ENCODE measurements around the gene CADM4. TPM values are rescaled to one million over a fixed set of nuclear protein-coding genes. Genes with fewer than 3 reads are reported as not detected.

CADM4 gene
- total and polyA plus RNA-seq, 9 of the 15 experiments (the other 6 are each of a cell fraction or from before 2014, with no cell fraction given), result 0.03 to 4.6 (median 1.3) TPM

GRCh38 chr19:43673637-43674036 lies 34.0 kb upstream of the CADM4 start:
- WGBS (ENCODE audit: insufficient coverage, low coverage, missing lambda C conversion rate), result 5% methylated on average over 3 of the region's 3 CpGs
- intact Hi-C loops (cut with micrococcal nuclease), result no loop called here
- ChIA-PET POLR2A (interaction anchor here (0.6 to 0.8 kb wide), 2 partner anchors 15 to 213 kb away, joined by 3 to 8 read pairs; no protein-coding TSS in a partner anchor), CTCF (ENCODE audit: low intra/inter-chr PET ratio) (no interaction called here)
- no peak overlapping the region for H3K27ac ChIP-seq (ENCODE audit: extremely low read depth, low read depth, low read length)
- H3K9me1 ChIP-seq (ENCODE audit: control insufficient read depth, insufficient read depth, low read length), result no peaks in the 10 kb centered on the region
- no peak overlapping the region for H2AFZ ChIP-seq (ENCODE audit: low read depth, low read length)
- no peak overlapping the region for H3K4me2 ChIP-seq (ENCODE audit: insufficient read depth, low read length)
- H3K9ac ChIP-seq (ENCODE audit: insufficient read depth in 1 of 2, low read depth in 2 of 2, low read length in 2 of 2), result no peak overlapping the region
- in situ Hi-C loops (cut with MboI), result no loop called here
- no peaks in the 10 kb centered on the region for H3K9me3 ChIP-seq (replicated peaks; ENCODE audit: control insufficient read depth, insufficient read depth, low read depth, low read length)
- DNase-seq (ENCODE audit: extremely low read depth in 1 of 4, low spot score in 3 of 4), result no peak
- peaks cover 28 to 47% of the 10 kb centered on the region in 2 experiments for H3K4me1 ChIP-seq (replicated peaks in 1 of 2; ENCODE audit: control insufficient read depth in 2 of 2, insufficient read depth in 2 of 2, low read length in 2 of 2)
- no peaks in the 10 kb centered on the region for H4K20me1 ChIP-seq (replicated peaks; ENCODE audit: control insufficient read depth, insufficient read depth, low read length)
- no peak for ATAC-seq
- no peak for FAIRE-seq
- no peaks in the 10 kb centered on the region for H3K27me3 ChIP-seq (ENCODE audit: control insufficient read depth in 2 of 2, insufficient read depth in 2 of 2, low read length in 2 of 2)
- no peaks in the 10 kb centered on the region for H3K79me2 ChIP-seq (ENCODE audit: control insufficient read depth, insufficient read depth, low read length)
- no peaks in the 10 kb centered on the region for H3K36me3 ChIP-seq (ENCODE audit: control insufficient read depth, insufficient read depth, low read length)
- no TSS peak for BruUV-seq (replicated peaks)
- H3K4me3 ChIP-seq, result no peak overlapping the region
- TF ChIP-seq, protein P1, sequence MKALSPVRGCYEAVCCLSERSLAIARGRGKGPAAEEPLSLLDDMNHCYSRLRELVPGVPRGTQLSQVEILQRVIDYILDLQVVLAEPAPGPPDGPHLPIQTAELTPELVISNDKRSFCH (CRISPR knock-in tag; IDR thresholded peaks at IDR 0.05), result no peak
- TF ChIP-seq, protein P1 (tag; IDR thresholded peaks at IDR 0.05), result no peak
- TF ChIP-seq E4F1 (CRISPR knock-in tag; IDR thresholded peaks at IDR 0.05; ENCODE audit: borderline replicate concordance) (no peak), CREBBP (IDR thresholded peaks at IDR 0.05; ENCODE audit: low read depth, low read length) (no peak), XRCC5 (IDR thresholded peaks at IDR 0.05; ENCODE audit: low read depth, low read length) (no peak), FOXM1 (IDR thresholded peaks at IDR 0.05; ENCODE audit: low read depth) (no peak), FOXM1 (CRISPR knock-in tag; IDR thresholded peaks at IDR 0.05; ENCODE audit: low read depth) (no peak), TAF9B (IDR thresholded peaks at IDR 0.05; ENCODE audit: partially characterized antibody) (no peak), CBFA2T2 (conservative IDR thresholded peaks at IDR 0.05) (peak; percentile 23), RBFOX2 (IDR thresholded peaks at IDR 0.05; ENCODE audit: low read depth, low read length) (no peak)
